ENCODE data around the gene SLC2A1. TPM values are rescaled to one million over a fixed set of nuclear protein-coding genes. Genes with fewer than 3 reads are reported as not detected.

Gene SLC2A1
- total and polyA plus RNA-seq, 10 donors: 18.3 to 142 (median 32.4) TPM

DNA sequence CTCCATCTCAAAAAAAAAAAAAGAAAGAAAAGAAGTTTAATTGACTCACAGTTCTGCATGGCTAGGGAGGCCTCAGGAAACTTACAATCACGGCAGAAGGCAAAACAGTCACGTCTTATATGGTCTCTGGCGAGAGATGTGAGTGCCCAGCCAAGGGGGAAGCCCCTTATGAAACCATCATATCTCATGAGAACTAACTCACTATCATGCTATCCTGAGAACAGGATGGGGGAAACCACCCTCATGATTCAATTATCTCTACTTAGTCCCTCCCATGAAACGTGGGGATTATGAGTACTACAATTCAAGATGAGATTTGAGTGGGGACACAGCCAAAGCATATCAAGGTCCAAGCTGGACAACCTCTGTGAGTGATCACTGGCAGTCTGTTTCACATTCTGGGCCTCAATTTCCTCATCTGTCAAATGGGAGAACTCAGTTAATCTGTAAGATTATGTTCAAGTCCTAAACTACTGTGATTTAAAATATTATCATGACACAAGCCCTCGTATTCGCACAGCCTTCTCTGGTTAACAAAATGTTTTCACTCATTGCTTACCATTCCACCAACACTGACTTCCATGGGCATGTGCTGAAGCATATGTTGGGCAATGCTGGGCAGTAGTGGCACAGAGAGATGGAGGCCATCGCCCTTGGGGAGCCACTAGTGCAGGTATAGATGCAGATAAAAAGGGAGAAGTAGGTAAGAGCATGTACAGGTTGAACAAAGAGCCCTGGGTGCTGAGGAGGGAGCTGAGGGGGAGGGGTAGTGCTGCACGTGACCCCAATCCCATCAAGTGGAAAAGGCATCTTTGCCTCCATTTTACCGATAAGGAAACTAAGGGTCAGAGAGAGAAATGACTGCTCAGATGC lies 46.2 kb upstream of the SLC2A1 start:
- intact Hi-C loops (cut with DNase I; ENCODE audit: low total_unique reads): no loop called here
- TF ChIP-seq POLR2AphosphoS5 (IDR thresholded peaks at IDR 0.05) (no peak), POLR2A (IDR thresholded peaks at IDR 0.05) (no peak)
- TF ChIP-seq, protein P1, sequence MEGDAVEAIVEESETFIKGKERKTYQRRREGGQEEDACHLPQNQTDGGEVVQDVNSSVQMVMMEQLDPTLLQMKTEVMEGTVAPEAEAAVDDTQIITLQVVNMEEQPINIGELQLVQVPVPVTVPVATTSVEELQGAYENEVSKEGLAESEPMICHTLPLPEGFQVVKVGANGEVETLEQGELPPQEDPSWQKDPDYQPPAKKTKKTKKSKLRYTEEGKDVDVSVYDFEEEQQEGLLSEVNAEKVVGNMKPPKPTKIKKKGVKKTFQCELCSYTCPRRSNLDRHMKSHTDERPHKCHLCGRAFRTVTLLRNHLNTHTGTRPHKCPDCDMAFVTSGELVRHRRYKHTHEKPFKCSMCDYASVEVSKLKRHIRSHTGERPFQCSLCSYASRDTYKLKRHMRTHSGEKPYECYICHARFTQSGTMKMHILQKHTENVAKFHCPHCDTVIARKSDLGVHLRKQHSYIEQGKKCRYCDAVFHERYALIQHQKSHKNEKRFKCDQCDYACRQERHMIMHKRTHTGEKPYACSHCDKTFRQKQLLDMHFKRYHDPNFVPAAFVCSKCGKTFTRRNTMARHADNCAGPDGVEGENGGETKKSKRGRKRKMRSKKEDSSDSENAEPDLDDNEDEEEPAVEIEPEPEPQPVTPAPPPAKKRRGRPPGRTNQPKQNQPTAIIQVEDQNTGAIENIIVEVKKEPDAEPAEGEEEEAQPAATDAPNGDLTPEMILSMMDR (IDR thresholded peaks at IDR 0.05 in 8 of 11, conservative IDR thresholded peaks at IDR 0.05 in 3 of 11): no peak
- Histone ChIP-seq H3K27ac (no peak overlapping the region), H3K4me3 (no peak overlapping the region), H3K36me3 (no peaks in the 10 kb centered on the region), H3K4me1 (peaks cover 0 to 7% (median 0%) of the 10 kb centered on the region in 6 donors), H3K9me3 (no peaks in the 10 kb centered on the region), H3K27me3 (replicated peaks in 1 of 7) (peaks cover 0 to 32% (median 7%) of the 10 kb centered on the region in 7 donors)
- DNase-seq: no peak
- WGBS, 5 donors: 72 to 79% (median 74%) methylated on average over 9 of the region's 9 CpGs

DNA sequence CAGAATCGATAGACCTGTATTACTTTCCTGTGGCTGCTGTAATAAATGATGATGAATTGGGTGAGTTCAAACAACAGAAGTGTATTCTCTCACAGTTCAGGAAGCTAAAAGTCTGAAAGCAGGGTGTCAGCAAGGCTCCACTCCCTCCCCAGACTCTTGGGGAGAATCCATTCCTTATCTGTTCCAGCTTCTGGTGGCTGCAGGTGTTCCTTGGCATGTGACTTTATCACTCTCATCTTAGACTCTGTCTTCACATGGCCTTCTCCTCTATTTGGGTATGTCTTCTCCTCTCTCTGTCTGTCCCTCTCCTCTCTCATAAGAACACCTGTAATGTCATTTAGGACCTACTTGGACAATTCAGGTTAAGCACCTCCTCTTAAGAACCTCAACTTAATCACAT lies 44.1 kb upstream of the SLC2A1 start:
- no peak for DNase-seq
- H3K27ac ChIP-seq: no peak overlapping the region
- WGBS, 5 donors: 56 to 79% (median 67%) methylated on average over 1 of the region's 1 CpG
- H3K36me3 ChIP-seq: no peaks in the 10 kb centered on the region
- no peaks in the 10 kb centered on the region for H3K9me3 ChIP-seq
- intact Hi-C loops (cut with DNase I; ENCODE audit: low total_unique reads): no loop called here
- peaks cover 0 to 19% (median 7%) of the 10 kb centered on the region in 7 donors for H3K27me3 ChIP-seq (replicated peaks in 1 of 7)
- no peak for TF ChIP-seq POLR2A (IDR thresholded peaks at IDR 0.05)
- TF ChIP-seq, protein P1 (IDR thresholded peaks at IDR 0.05 in 8 of 11, conservative IDR thresholded peaks at IDR 0.05 in 3 of 11): no peak
- TF ChIP-seq POLR2AphosphoS5 (IDR thresholded peaks at IDR 0.05): no peak
- no peaks in the 10 kb centered on the region for H3K4me1 ChIP-seq
- no peak overlapping the region for H3K4me3 ChIP-seq

DNA sequence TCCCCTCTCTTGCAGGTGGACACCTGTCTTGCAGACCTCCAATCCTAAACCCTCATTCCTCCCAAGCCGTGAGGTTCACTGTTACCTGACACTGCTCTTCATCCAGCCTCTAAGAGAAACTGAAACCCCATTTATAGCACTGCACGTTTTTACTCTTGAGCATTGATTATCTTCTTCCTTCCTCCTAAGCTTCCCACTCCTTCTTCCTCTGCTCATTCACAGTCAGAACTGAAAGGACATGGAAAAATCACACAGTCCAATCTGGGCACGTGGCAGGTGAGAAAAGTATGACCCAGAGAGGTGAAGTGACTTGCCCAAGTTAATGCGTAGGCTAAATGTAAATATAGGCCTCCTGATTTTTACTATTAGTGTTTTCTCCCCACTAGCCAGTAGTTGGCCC lies 43.4 kb upstream of the SLC2A1 start:
- no peak for TF ChIP-seq POLR2AphosphoS5 (IDR thresholded peaks at IDR 0.05)
- no peak for TF ChIP-seq POLR2A (IDR thresholded peaks at IDR 0.05)
- TF ChIP-seq, protein P1 (IDR thresholded peaks at IDR 0.05 in 8 of 11, conservative IDR thresholded peaks at IDR 0.05 in 3 of 11): no peak
- no peak for DNase-seq
- Histone ChIP-seq H3K36me3 (no peaks in the 10 kb centered on the region), H3K27ac (no peak overlapping the region), H3K4me1 (no peaks in the 10 kb centered on the region), H3K4me3 (no peak overlapping the region), H3K27me3 (replicated peaks in 1 of 7) (peaks cover 0 to 13% (median 2%) of the 10 kb centered on the region in 7 donors), H3K9me3 (no peaks in the 10 kb centered on the region)
- intact Hi-C loops (cut with DNase I; ENCODE audit: low total_unique reads): no loop called here
- WGBS, 5 donors: 57 to 69% (median 64%) methylated on average over 4 of the region's 4 CpGs

DNA sequence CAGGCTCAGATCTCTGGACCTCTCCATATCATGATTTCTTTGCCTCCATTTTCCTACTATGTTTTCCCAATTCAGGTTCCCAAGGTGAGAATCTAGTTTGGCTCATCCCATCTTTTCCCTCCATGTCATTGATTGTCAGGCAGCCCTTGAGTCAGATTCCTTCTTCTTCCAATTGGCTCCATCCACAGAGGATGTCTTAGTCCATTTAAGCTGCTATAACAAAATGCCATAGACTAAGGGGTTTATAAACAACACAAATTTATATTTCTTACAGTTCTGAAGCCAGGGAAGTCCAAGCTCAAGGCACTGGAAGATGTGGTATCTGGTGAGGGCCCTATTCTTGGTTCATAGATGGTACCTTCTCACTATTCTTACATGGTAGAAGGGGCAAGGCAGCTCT lies 42.8 kb upstream of the SLC2A1 start:
- Histone ChIP-seq H3K27me3 (replicated peaks in 1 of 7) (peaks cover 0 to 6% (median 0%) of the 10 kb centered on the region in 7 donors), H3K4me1 (no peaks in the 10 kb centered on the region), H3K36me3 (no peaks in the 10 kb centered on the region), H3K9me3 (no peaks in the 10 kb centered on the region), H3K4me3 (no peak overlapping the region), H3K27ac (no peak overlapping the region)
- TF ChIP-seq, protein P1 (IDR thresholded peaks at IDR 0.05 in 8 of 11, conservative IDR thresholded peaks at IDR 0.05 in 3 of 11): no peak
- TF ChIP-seq POLR2A (IDR thresholded peaks at IDR 0.05) (no peak), POLR2AphosphoS5 (IDR thresholded peaks at IDR 0.05) (no peak)
- DNase-seq: no peak
- intact Hi-C loops (cut with DNase I; ENCODE audit: low total_unique reads): no loop called here
